Muscle of leg (tissue), 11 donors: ENCODE measurements around the gene RHBDL1. TPM values are rescaled to one million over a fixed set of nuclear protein-coding genes. Genes with fewer than 3 reads are reported as not detected.

Experiments
- DNase-seq: peaks from one replicate; pipeline ENCODE4 v3.0.0; 2013
- H3K27ac ChIP-seq: one replicate; pipeline ENCODE4 v1.5.1; 2013; ENCODE audit warnings: mild to moderate bottlenecking, low read length, control low read depth
- H3K27me3 ChIP-seq: one replicate; pipeline ENCODE4 v1.6.1; 2013; ENCODE audit warnings: low read length; ENCODE audit not compliant: control insufficient read depth, insufficient read depth
- H3K36me3 ChIP-seq: one replicate; pipeline ENCODE4 v1.6.1; 2013; ENCODE audit warnings: low read length; ENCODE audit not compliant: control insufficient read depth, insufficient read depth
- H3K4me1 ChIP-seq: one replicate; pipeline ENCODE4 v1.6.1; 2013; ENCODE audit warnings: low read length; ENCODE audit not compliant: control insufficient read depth, insufficient read depth
- H3K4me3 ChIP-seq: one replicate; pipeline ENCODE4 v1.5.1; 2013; ENCODE audit warnings: low read length, control low read depth
- H3K9me3 ChIP-seq: replicated peaks from 2 replicates; pipeline ENCODE4 v1.6.1; 2013; ENCODE audit warnings: low read depth, low read length; ENCODE audit not compliant: control insufficient read depth
- WGBS: methylation state at CpG from one replicate; pipeline ENCODE4 v1.1.5; 2013; ENCODE audit warnings: missing lambda C conversion rate; ENCODE audit not compliant: insufficient coverage; 5-methylcytosine and 5-hydroxymethylcytosine counted together
- polyA plus RNA-seq, 8 donors: library from polyadenylated mRNA; unstranded; fragments of 120-200 nt; gene quantifications; one replicate each; pipeline versions ENCODE4 v1.2.1 to v1.2.3, GENCODE V29; 2013; ENCODE audit warnings: inconsistent platforms in 1 of 8, low replicate concordance in 1 of 8; ENCODE audit not compliant: insufficient read length in 8 of 8, insufficient read depth in 1 of 8
- total RNA-seq: library from RNA; stranded (reverse); fragments of 120-200 nt; gene quantifications from one replicate; pipeline ENCODE4 v1.2.4, GENCODE V29; 2013

RHBDL1 gene
- total and polyA plus RNA-seq, 9 donors: 0.84 to 2.6 (median 1.6) TPM

- 4% methylated on average over 23 of the region's 23 CpGs for WGBS
- no peaks in the 10 kb centered on the region for H3K27me3 ChIP-seq
- no peaks in the 10 kb centered on the region for H3K9me3 ChIP-seq
- DNase-seq: no peak
- peaks cover 59% of the 10 kb centered on the region for H3K4me1 ChIP-seq
- H3K4me3 ChIP-seq: no peak within 1 kb of the TSS
- peaks cover 36% of the 10 kb centered on the region for H3K36me3 ChIP-seq
- H3K27ac ChIP-seq: peak within 1 kb of the TSS; percentile 83
Measured at GRCh38 chr16:630815-631405, 44.6 kb upstream of the RHBDL1 start, which contains the start of gene WFIKKN1. WFIKKN1 (plus strand) TSS chr16:630985; CDS start chr16:631254, 269 bp downstream.

GRCh38 chr16:631808-632358, 43.6 kb upstream of the RHBDL1 start:
- no peak for DNase-seq
- Histone ChIP-seq H3K9me3 (no peaks in the 10 kb centered on the region), H3K4me3 (no peak overlapping the region), H3K4me1 (peaks cover 58% of the 10 kb centered on the region), H3K36me3 (peaks cover 31% of the 10 kb centered on the region), H3K27ac (no peak overlapping the region), H3K27me3 (no peaks in the 10 kb centered on the region)
- WGBS: 41% methylated on average over 4 of the region's 9 CpGs

- H3K9me3 ChIP-seq: no peaks in the 10 kb centered on the region
- peaks cover 28% of the 10 kb centered on the region for H3K36me3 ChIP-seq
- no peak overlapping the region for H3K4me3 ChIP-seq
- no peak overlapping the region for H3K27ac ChIP-seq
- no peaks in the 10 kb centered on the region for H3K27me3 ChIP-seq
- DNase-seq: no peak
- 91% methylated on average over 67 of the region's 67 CpGs for WGBS
- H3K4me1 ChIP-seq: peaks cover 54% of the 10 kb centered on the region
Measured at GRCh38 chr16:632486-633335, 42.8 kb upstream of the RHBDL1 start.

- no peak for DNase-seq
- Histone ChIP-seq H3K4me1 (peaks cover 50% of the 10 kb centered on the region), H3K27ac (no peak overlapping the region), H3K27me3 (no peaks in the 10 kb centered on the region), H3K9me3 (no peaks in the 10 kb centered on the region), H3K36me3 (peaks cover 20% of the 10 kb centered on the region), H3K4me3 (no peak overlapping the region)
- 93% methylated on average over 74 of the region's 74 CpGs for WGBS
Measured at GRCh38 chr16:633336-634050, 42.0 kb upstream of the RHBDL1 start.

DNA sequence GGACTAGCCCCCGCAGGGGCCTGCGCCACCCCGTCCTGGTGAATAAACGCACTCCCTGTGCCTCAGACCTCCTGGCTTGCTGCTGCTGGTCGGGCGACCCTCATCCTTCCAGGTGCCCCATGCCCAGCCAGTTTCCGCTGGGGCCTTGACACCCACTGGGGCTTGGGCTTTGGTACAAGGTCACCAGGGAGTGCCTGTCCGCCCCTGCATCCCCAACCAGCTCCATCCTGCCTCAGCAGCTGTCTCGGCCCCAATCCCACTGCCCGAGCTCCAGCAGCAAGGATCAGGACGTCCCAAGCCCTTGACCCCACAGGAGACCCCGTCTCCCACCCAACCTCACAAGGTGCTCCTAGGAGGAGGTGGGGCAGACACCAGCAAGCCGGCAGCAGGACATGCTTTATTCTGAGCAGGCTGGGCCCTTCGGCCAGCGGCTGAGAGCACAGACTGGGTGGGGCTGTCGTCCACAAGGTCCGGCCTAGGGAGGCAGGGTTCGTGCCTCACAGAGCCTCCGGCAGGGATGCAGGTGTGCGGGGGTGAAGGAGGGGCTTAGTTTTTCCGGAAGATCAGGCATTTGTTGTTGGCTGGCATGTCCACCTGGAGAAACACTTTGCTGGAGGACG, 41.3 kb upstream of the RHBDL1 start:
- no peaks in the 10 kb centered on the region for H3K9me3 ChIP-seq
- 80% methylated on average over 19 of the region's 22 CpGs for WGBS
- peaks cover 43% of the 10 kb centered on the region for H3K4me1 ChIP-seq
- H3K27me3 ChIP-seq: no peaks in the 10 kb centered on the region
- H3K36me3 ChIP-seq: peaks cover 18% of the 10 kb centered on the region
- no peak overlapping the region for H3K4me3 ChIP-seq
- no peak overlapping the region for H3K27ac ChIP-seq
- DNase-seq: no peak

DNA sequence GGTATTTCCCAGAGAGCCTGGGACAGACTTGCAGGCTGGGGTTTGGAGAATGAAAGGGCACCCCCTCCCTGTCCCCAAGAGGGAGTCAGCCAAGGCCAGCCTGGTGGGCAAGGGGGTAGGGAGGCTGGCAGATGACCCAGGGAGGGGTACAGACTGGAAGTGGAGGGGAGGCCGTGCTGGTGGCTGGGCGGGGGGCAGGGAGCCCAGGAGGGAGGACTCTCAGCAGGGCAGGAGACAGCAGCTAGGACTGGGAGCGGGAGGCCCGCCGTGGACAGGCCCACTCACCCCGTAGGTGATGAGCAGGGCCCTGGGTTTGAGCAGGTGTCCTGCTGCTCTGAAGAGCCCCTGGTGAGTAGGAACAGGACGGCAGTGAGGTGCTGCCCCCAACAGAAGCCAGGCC, 40.5 kb upstream of the RHBDL1 start:
- Histone ChIP-seq H3K9me3 (no peaks in the 10 kb centered on the region), H3K36me3 (peaks cover 18% of the 10 kb centered on the region), H3K27me3 (no peaks in the 10 kb centered on the region), H3K4me1 (peaks cover 35% of the 10 kb centered on the region), H3K27ac (no peak overlapping the region), H3K4me3 (no peak overlapping the region)
- no peak for DNase-seq
- 67% methylated on average over 7 of the region's 7 CpGs for WGBS

GRCh38 chr16:635573-636205, 39.8 kb upstream of the RHBDL1 start:
- Histone ChIP-seq H3K4me1 (peaks cover 29% of the 10 kb centered on the region), H3K27me3 (no peaks in the 10 kb centered on the region), H3K4me3 (peak overlapping the region; percentile 94), H3K27ac (no peak overlapping the region), H3K36me3 (peaks cover 18% of the 10 kb centered on the region), H3K9me3 (no peaks in the 10 kb centered on the region)
- 4% methylated on average over 52 of the region's 55 CpGs for WGBS
- DNase-seq: no peak

GRCh38 chr16:636206-637080, 39.0 kb upstream of the RHBDL1 start, which contains the start of gene METTL26:
METTL26 (minus strand) TSS chr16:636305; CDS start chr16:636290, 15 bp downstream.
- DNase-seq: peak; percentile 98
- no peaks in the 10 kb centered on the region for H3K9me3 ChIP-seq
- WGBS: under 1% methylated on average over 90 of the region's 91 CpGs
- H3K27me3 ChIP-seq: no peaks in the 10 kb centered on the region
- H3K27ac ChIP-seq: peak within 1 kb of the TSS; percentile 96
- H3K4me1 ChIP-seq: peaks cover 29% of the 10 kb centered on the region
- H3K4me3 ChIP-seq: peak within 1 kb of the TSS; percentile 94
- peaks cover 18% of the 10 kb centered on the region for H3K36me3 ChIP-seq
